HG02798 (cell line): ENCODE data around the gene PAX8.

Experiments used
- ATAC-seq: cut with Tn5 transposase; IDR thresholded peaks from one replicate; pipeline ENCODE4 v1.9.1; 2021; ENCODE audit warnings: mild to moderate bottlenecking; ENCODE audit not compliant: unreplicated experiment, poor library complexity

Gene PAX8

DNA sequence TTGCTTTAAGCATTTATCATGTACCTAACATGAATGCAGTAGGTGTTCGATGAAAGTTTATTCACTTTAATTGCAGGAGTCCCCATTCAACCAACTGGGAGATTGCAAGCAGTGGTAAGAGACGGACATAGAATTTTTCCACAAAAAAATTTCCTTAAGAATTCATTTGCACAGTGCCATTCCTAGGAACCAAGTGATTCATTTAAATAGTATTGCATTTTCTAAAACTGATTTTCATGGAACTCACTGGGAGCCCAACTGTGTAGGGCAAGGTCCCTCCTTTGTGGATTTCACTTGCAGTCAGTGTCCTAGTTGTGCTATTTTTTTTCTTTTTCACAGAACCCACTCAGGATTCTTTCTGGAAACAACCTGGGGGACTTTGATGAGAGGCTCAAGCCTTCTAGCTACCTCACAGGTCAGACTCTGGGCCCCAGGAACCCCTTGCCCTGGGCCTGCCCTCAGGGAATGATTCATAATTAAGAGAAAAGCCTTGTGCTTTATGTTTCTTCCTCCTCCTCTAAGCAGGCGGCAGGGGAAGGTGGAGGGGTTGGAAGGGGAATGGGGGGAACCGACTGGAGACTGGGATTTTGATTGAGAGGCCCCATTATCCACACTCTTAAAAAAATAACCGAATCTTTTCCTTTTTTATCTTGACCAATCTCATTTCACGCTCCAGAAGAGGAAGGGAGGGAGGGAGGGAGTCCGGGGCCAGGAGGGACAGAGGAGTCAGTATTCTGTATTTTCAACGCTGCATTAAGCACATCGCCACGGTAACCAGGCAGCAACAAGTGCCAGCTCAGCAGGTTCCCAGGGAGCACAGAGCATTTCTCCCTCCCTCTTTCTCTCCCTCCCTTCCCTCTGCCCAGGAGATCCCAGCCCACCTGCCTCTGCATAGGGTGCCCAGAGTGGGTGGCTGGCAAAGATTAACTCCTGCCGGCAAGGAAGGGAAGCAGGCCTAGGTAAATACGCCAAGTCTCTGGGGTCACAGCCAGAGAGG is 53.2 kb downstream of the PAX8 start:
- no peak for ATAC-seq

- ATAC-seq = no peak
Measured at GRCh38 chr2:113224647-113225236, 54.0 kb downstream of the PAX8 start.

DNA sequence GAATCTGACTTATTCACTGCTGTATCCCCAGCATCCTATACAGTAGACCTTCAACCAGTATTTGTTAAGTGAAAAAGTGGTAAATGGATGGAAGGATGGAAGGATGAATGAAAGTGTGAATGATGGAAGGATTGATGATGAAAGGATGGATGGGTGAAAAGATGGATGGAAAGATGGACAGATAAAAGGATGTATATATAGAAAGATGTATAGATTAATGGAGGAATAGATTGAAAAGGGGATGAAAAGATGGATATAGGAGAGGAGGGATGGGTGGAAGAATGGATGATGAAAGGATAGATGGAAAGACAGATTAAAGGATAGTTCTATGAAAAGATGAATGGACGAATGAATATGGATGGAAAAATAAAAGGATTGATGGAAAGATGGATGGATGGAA is 54.9 kb downstream of the PAX8 start:
- ATAC-seq = no peak

DNA sequence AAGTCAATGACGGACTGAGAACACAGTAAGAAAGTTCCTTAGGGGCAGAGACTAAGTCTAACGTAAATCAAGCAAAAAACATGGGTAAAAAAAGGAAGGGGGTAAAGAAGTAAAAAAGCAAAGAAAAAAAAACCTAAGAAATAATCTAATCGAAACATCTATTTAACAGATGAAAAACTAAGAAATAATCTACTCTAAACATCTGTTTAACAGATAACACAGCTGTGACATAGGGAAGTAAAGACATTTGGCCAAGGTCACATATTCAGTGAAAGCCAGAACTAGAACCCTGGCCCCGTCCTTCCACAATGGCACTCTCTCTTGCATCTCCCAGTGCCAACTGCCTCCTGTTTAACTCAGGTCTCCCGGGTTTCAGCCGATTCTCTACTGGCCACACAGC is 56.9 kb downstream of the PAX8 start:
- no peak for ATAC-seq

DNA sequence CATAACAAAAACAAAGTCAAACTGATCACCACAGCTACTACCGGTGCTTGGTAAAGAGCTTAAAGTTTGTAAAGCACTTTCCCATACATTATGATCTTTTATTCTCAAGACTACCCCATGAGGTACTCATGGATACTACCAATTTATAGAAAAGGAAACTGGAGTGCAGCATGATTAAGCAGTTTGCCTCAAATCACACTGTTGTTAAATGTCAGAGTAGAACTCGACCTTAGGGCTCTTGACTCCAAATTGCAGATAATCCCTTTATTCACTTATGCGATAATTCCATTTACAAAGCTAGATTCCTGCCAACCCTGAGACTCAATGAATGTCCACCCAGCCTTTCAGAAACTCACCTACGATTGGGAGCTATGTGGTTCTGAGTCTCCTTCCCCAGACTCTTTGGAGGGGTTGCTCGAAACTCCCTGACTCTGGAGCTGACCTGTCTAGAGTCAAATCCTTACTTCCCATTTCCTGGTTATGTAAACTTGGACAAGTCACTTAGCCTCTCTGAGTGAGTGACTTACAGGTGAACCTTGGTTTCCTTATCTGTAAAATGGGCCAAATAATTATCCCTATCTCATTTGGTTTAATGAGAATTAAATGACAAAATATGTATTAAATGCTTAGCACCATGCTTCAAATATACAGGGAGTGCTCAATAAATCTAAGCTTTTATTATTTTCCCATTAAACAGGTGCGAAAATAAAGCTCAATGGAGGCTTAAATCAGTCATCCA is 57.6 kb downstream of the PAX8 start:
- ATAC-seq = no peak

- no peak for ATAC-seq
Measured at GRCh38 chr2:113219889-113220641, 58.7 kb downstream of the PAX8 start.

DNA sequence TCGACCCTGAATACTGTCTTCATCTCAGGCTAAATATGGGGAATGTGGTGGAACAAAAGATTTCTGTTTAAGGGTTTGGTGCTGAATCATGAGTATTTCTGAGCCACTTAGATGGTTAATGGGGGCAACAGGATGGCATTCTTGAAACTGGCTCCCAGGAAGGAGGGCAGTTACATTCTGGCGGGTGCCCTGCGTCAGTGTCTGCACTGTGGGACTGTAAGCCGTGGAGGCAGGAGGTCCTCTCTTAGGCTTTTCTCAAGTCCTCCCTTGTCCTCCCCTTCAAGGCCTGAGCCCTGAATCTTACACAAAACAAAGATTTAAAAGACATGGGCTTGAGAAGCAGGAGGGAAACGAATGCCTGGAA is 59.2 kb downstream of the PAX8 start:
- ATAC-seq = no peak

GRCh38 chr2:113219092-113219441 is 59.7 kb downstream of the PAX8 start:
- no peak for ATAC-seq

- ATAC-seq = no peak
Measured at GRCh38 chr2:113218283-113219091, 60.2 kb downstream of the PAX8 start.

DNA sequence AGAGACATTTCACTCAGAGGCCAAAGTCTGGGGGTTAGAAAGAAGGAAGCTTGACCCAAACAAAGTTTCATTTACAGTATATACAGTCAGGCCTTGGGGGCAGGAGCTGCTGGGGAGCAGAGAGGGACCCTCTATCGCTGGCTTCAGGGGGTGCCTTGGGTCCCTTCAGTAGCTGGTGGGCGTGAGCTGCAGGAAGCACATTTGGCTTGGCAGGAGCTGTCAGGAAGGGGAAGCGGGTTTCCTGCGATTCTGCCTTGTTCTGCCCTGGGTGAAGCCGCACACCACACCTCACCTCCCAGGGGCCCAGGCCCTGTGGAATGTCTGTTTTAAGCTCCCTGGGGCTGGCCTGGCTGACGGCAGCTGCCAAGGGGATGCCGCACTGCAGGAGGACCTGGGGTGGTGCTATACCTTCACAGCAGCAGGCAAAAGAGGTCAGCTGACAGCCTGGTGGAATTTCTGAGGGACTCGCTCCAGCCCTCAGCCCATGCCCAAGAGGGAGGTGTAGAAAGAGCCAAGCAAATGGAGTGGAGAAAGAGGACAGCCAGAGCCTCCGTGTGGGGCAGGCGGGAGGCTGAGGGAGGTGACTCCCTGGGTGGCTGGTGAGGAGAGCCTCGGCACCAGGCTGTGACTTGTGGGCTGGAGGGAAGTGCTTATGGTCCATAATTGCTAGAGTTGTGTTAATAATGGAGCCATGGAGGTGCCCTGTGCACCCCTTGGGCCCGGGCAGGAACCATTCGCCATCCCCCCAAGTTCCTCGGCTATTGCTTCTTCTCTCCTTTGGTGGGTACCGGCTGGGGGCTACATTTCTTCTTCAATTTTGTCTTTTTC is 61.1 kb downstream of the PAX8 start:
- ATAC-seq = no peak

- ATAC-seq = no peak
Measured at GRCh38 chr2:113216891-113217454, 61.7 kb downstream of the PAX8 start.

DNA sequence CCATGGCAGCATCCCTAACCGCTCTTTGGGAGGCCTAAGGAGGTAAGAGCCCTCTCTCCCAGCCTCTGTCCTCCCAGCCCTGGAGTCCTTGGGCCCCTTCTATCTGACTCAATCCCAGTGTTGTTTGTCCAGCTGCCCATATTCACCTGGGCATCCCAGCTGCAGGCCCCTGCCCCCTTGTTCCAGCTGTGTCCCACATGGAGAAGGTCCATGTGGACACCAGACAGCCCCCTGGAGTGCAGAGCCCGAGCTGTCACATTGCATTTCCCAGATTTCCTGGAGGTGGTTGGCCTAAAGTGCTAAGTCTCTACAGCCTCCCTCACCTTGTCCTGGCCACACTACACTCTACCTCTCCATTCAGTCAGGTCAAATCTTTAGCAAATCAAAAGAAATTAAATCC is 62.4 kb downstream of the PAX8 start:
- no peak for ATAC-seq

DNA sequence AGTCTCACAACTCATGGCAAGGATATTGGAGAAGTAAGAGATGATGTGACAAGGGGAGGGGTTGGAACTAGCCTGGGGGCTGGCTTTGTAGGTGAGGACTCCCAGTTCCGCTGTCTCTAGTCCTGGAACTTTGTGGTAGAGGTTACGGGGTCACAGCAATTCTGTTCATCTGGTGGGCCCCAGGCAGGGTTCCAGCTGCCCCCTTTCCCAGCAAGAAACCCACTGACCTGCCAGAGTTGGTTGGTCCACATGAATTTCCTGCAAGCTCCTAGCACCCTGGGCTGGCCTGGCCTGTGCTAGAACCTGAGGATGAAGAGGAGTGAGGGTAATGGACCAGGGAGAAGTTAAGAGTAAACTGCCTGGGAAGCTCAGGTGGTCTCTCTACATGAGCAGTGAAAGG is 63.7 kb downstream of the PAX8 start:
- ATAC-seq = no peak

- no peak for ATAC-seq
Measured at GRCh38 chr2:113214141-113214540, 64.6 kb downstream of the PAX8 start.

DNA sequence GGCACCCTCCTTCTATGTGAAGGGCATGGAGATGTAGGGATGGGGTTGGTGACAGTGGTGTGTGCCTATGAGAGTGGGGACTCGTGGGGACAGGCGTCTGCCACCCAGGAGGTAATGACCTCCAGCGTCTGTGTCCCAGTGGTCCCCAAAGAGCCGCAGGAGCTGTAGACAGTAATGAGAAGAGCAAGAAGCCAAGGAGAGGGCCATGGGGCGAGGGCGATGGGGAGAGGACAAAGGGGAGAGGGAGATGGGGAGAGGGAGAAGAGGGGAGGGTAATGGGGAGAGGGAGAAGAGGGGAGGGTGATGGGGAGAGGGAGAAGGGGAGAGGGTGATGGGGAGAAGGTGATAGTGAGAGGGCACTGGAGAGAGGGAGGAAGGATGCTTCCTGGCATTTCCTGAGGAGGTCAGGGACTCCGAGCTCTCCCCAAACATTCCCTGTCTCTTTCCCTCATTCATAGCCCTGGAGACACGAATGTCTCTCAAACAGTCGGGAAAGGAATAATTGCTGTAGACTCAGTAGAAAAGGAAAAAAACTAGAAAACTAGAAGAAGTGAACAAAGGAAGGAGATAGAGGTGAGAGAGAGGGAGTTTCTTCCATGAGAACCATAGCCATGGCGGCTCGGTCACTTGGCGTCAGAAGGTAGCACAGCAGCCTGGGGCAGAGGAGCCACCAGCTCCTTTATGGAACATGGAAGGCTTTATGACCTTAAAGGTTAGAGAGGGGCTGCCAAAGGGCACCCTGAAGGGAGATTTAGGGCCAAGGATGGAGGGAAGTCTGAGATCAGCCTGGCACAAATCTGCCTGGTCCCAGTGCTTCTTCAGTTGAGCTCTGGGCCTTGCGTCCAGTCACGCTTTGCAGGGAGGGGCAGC is 65.4 kb downstream of the PAX8 start:
- no peak for ATAC-seq

DNA sequence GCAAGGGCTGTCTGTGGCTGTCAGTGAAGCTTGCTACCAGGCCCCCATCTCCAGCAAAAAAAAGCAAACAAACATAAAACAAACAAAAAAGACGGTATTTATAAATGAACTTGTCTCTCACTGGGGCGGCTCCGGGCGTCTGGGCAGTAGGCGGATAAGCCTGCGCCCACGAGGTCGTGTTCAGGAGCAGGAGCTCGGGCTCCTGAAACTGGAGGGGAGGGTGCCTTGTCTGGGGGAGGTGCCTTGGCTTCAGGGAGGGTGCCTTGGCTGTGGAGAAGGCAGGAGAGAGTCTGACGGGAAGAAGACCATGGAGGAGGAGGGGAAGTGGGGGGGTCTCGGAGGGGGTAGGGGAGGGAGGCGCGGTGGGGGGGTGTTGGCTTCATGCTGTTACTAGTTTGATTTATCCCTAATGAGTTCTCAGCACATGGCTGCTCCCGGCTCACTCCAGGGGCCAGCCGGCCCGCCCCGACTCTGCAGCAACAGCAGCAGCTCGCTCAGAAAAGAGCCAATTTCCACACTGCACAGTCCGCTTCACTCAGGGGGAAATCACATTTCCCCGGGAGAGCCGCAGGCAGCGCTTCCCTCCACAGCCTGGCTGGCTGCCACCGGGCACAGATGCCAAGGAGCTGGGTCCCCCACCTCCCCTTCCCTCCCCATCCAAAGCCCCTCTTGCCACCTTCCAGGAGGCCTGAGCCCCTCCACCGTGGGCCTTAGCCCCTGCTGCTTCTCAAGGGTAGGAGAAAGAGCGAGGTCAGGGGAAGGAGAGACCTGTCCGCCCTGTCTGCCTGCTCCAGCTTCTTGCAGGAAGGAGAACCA is 66.3 kb downstream of the PAX8 start:
- ATAC-seq = no peak
